Stimulated activated CD4-positive, alpha-beta T cell treated with anti-CD3 and anti-CD28 coated beads, Interleukin-12 subunit alpha, Interleukin-12 subunit beta, amount 100 ng/mL, for 24 hours (primary cell): ENCODE data around the gene NPAS3.

Experiments
- DNase-seq, 2 experiments: peaks; one replicate each; pipeline ENCODE4 v3.0.0-alpha.2; 2020; ENCODE audit warnings: low read depth in 2 of 2

NPAS3 gene

GRCh38 chr14:33553706-33554278 lies 615.1 kb downstream of the NPAS3 start:
- DNase-seq = no peak

GRCh38 chr14:33554988-33555387 lies 616.3 kb downstream of the NPAS3 start:
- DNase-seq = no peak

- DNase-seq = no peak
Observed at GRCh38 chr14:33555710-33556350, 617.2 kb downstream of the NPAS3 start.

GRCh38 chr14:33556382-33557121 lies 617.9 kb downstream of the NPAS3 start:
- no peak for DNase-seq

GRCh38 chr14:33560718-33561431 lies 622.2 kb downstream of the NPAS3 start:
- DNase-seq = no peak

GRCh38 chr14:33561488-33562175 lies 623.0 kb downstream of the NPAS3 start:
- DNase-seq = no peak

GRCh38 chr14:33563191-33563900 lies 624.7 kb downstream of the NPAS3 start:
- DNase-seq = no peak

GRCh38 chr14:33563901-33564197 lies 625.2 kb downstream of the NPAS3 start:
- DNase-seq = no peak

GRCh38 chr14:33564774-33565630 lies 626.3 kb downstream of the NPAS3 start:
- DNase-seq = no peak

GRCh38 chr14:33566082-33566481 lies 627.4 kb downstream of the NPAS3 start:
- no peak for DNase-seq

- DNase-seq = no peak
Observed at GRCh38 chr14:33567023-33567728, 628.5 kb downstream of the NPAS3 start.

- no peak for DNase-seq
Observed at GRCh38 chr14:33567731-33568130, 629.1 kb downstream of the NPAS3 start.

- no peak for DNase-seq
Observed at GRCh38 chr14:33568935-33569579, 630.4 kb downstream of the NPAS3 start.

GRCh38 chr14:33569821-33570687 lies 631.4 kb downstream of the NPAS3 start:
- DNase-seq = no peak

- no peak for DNase-seq
Observed at GRCh38 chr14:33570694-33571310, 632.1 kb downstream of the NPAS3 start.

GRCh38 chr14:33573301-33573880 lies 634.7 kb downstream of the NPAS3 start:
- no peak for DNase-seq

- DNase-seq = no peak
Observed at GRCh38 chr14:33576014-33576413, 637.3 kb downstream of the NPAS3 start.
